NB4 (cell line): ENCODE data around the gene NNAT.

Source experiments
- DNase-seq: peaks from one replicate; pipeline ENCODE4 v3.0.0; 2010; ENCODE audit warnings: low read depth
- H3K4me3 ChIP-seq: one replicate; pipeline ENCODE4 v1.5.1; 2011; ENCODE audit warnings: mild to moderate bottlenecking, low read depth, low read length, moderate library complexity
- MYC ChIP-seq: IDR thresholded peaks from 2 replicates; pipeline ENCODE4 v1.6.1; 2011; ENCODE audit warnings: low read depth, low read length
- POLR2A ChIP-seq: IDR thresholded peaks from 2 replicates; pipeline ENCODE4 v1.6.1; 2011; ENCODE audit warnings: mild to moderate bottlenecking; ENCODE audit not compliant: insufficient read length; ENCODE audit errors: extremely low read depth
- TF ChIP-seq, protein P1 (sequence below): IDR thresholded peaks from 2 replicates; pipeline ENCODE4 v1.6.1; 2011; ENCODE audit warnings: low read depth, low read length
- TF ChIP-seq, protein P2 (sequence below): IDR thresholded peaks from one replicate; pipeline ENCODE4 v1.5.1; 2012; ENCODE audit warnings: low read depth, low read length

Gene NNAT

GRCh38 chr20:37498066-37498665 is 22.9 kb upstream of the NNAT start:
- DNase-seq, result no peak

GRCh38 chr20:37500311-37500710 is 20.7 kb upstream of the NNAT start:
- DNase-seq, result no peak

More at GRCh38 chr20:37498066-37498665, 22.9 kb upstream of the NNAT start:
- TF ChIP-seq, protein P1, sequence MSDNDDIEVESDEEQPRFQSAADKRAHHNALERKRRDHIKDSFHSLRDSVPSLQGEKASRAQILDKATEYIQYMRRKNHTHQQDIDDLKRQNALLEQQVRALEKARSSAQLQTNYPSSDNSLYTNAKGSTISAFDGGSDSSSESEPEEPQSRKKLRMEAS, result no peak
- TF ChIP-seq POLR2A (no peak), MYC (no peak)
- TF ChIP-seq, protein P2, sequence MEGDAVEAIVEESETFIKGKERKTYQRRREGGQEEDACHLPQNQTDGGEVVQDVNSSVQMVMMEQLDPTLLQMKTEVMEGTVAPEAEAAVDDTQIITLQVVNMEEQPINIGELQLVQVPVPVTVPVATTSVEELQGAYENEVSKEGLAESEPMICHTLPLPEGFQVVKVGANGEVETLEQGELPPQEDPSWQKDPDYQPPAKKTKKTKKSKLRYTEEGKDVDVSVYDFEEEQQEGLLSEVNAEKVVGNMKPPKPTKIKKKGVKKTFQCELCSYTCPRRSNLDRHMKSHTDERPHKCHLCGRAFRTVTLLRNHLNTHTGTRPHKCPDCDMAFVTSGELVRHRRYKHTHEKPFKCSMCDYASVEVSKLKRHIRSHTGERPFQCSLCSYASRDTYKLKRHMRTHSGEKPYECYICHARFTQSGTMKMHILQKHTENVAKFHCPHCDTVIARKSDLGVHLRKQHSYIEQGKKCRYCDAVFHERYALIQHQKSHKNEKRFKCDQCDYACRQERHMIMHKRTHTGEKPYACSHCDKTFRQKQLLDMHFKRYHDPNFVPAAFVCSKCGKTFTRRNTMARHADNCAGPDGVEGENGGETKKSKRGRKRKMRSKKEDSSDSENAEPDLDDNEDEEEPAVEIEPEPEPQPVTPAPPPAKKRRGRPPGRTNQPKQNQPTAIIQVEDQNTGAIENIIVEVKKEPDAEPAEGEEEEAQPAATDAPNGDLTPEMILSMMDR, result no peak
- no peak overlapping the region for H3K4me3 ChIP-seq

GRCh38 chr20:37501940-37502339 is 19.1 kb upstream of the NNAT start:
- H3K4me3 ChIP-seq, result no peak overlapping the region
- TF ChIP-seq, protein P2, result no peak
- TF ChIP-seq POLR2A, result no peak
- TF ChIP-seq, protein P1, result no peak
- no peak for TF ChIP-seq MYC
- DNase-seq, result no peak

More at GRCh38 chr20:37500311-37500710, 20.7 kb upstream of the NNAT start:
- TF ChIP-seq, protein P1, result no peak
- TF ChIP-seq, protein P2, result no peak
- TF ChIP-seq POLR2A (no peak), MYC (no peak)
- H3K4me3 ChIP-seq, result no peak overlapping the region

- H3K4me3 ChIP-seq, result no peak overlapping the region
- TF ChIP-seq, protein P2, result no peak
- TF ChIP-seq, protein P1, result no peak
- no peak for TF ChIP-seq MYC
- no peak for TF ChIP-seq POLR2A
- no peak for DNase-seq
Measured at GRCh38 chr20:37502654-37503053, 18.4 kb upstream of the NNAT start.

GRCh38 chr20:37503256-37503927 is 17.7 kb upstream of the NNAT start:
- no peak for DNase-seq
- no peak overlapping the region for H3K4me3 ChIP-seq
- TF ChIP-seq POLR2A (no peak), MYC (no peak)
- TF ChIP-seq, protein P1, result no peak
- TF ChIP-seq, protein P2, result no peak
